BLaER1 treated with 17β-estradiol and CSF1 and Interleukin-3, amounts not matched to agents 10 nM and 100 nM (cell line): ENCODE measurements around the gene SLC5A1.
"Not testable (repeated sequence)": the region's sequence is repeated elsewhere in the genome, so short reads cannot be mapped to it uniquely, and the experiment has no call there.

ENCODE experiments used
- H3K27ac ChIP-seq, 11 experiments: shearing (Covaris generic); formaldehyde crosslinking; 2 replicates each; pipeline ENCODE4 v1.8.1; 2022
- H3K27me3 ChIP-seq, 11 experiments: shearing (Covaris generic); formaldehyde crosslinking; 2 replicates each; pipeline ENCODE4 v1.8.1; 2022
- H3K36me3 ChIP-seq, 11 experiments: shearing (Covaris generic); formaldehyde crosslinking; 2 replicates each; pipeline ENCODE4 v1.8.1; 2022
- H3K4me1 ChIP-seq, 10 experiments: shearing (Covaris generic); formaldehyde crosslinking; 2 replicates each; pipeline ENCODE4 v1.8.1; 2022
- H3K4me2 ChIP-seq, 11 experiments: shearing (Covaris generic); formaldehyde crosslinking; 2 replicates each; pipeline ENCODE4 v1.8.1; 2022
- H3K4me3 ChIP-seq, 10 experiments: shearing (Covaris generic); formaldehyde crosslinking; 2 replicates each; pipeline ENCODE4 v1.8.1; 2022
- H3K9ac ChIP-seq, 11 experiments: shearing (Covaris generic); formaldehyde crosslinking; 2 replicates each; pipeline ENCODE4 v1.8.1; 2022
- H3K9me3 ChIP-seq, 11 experiments: shearing (Covaris generic); formaldehyde crosslinking; replicated peaks in 1 of 11; 2 replicates each; pipeline ENCODE4 v1.8.1; 2022
- H4K20me1 ChIP-seq, 11 experiments: shearing (Covaris generic); formaldehyde crosslinking; 2 replicates each; pipeline ENCODE4 v1.8.1; 2022
- Cebpa-rat ChIP-seq, 11 experiments: shearing (Covaris generic); IDR thresholded peaks; 2 replicates each; pipeline ENCODE4 v1.8.1; 2022

The SLC5A1 gene

DNA sequence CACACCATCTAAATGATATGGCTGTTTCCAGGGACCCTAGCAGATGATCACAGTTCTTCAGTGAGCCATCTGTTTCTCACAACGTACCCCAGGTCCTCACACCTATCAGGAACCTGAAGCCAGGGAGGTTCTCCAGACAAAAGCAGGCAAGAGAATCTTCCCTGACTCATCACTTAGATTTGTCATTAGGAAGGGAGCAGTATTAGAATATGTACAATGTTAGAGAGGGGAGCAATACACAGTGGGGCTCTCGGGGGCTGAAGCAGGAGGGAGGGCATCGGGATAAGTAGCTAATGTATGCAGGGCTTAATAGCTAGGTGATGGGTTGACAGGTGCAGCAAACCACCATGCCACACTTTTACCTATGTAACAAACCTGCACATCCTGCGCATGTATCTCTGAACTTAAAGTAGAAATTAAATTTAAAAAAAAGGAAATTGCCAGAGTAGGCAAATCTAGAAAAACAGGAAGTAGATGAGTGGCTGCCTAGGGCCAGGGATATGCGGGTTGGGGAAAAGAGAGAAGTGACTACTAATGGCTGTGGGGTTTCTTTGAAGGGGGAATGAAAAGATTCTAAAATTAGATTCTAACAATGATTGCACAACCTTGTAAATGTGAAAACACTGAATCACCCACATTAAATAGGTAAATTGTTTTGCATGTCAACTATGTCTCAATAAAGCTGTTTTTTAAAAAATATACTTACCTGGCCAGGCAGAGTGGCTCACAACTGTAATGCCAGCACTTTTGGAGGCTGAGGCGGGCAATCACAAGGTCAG lies 101.6 kb downstream of the SLC5A1 start:
- H3K9ac ChIP-seq, result peak overlapping the region in 8 of 11 experiments; percentile 58 to 76 (median 68); a peak in 14 of 22 replicates
- H3K4me3 ChIP-seq, result peak overlapping the region in 1 of 10 experiments; percentile 28; a peak in 2 of 20 replicates
- H3K9me3 ChIP-seq, result peaks cover 9 to 31% (median 10%) of the 10 kb centered on the region in 11 experiments
- peaks cover 9 to 60% (median 39%) of the 10 kb centered on the region in 10 experiments; a peak in 18 of 20 replicates for H3K4me1 ChIP-seq
- H3K27me3 ChIP-seq, result no peaks in the 10 kb centered on the region
- H3K36me3 ChIP-seq, result 0 out of 22 replicates have a peak, but pooled peaks cover 0 to 4% (median 0%) of the 10 kb centered on the region in 11 experiments
- peak; percentile 65 to 98 (median 87); a peak in 21 of 22 replicates for TF ChIP-seq Cebpa-rat (IDR thresholded peaks at IDR 0.05)
- peak overlapping the region; percentile 28 to 94 (median 87); a peak in 21 of 22 replicates for H3K27ac ChIP-seq
- peak overlapping the region; percentile 17 to 90 (median 80); a peak in 21 of 22 replicates for H3K4me2 ChIP-seq
- H4K20me1 ChIP-seq, result no peaks in the 10 kb centered on the region

DNA sequence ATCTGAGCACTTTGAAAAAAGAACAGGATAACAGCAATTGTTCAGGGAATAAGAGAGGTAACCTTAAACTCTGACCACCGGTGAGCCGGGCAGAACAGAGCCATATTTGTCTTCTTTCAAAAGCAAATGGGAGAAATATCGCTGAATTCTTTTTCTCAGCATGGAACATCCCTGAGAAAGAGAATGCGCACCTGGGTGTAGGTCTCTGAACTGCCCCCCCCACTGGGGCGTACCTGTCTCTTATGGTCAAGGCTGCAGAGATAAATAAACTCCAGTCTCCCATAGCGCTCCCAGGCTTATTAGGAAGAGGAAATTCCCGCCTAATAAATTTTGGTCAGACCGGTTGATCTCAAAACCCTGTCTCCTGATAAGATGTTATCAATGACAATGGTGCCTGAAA lies 104.1 kb downstream of the SLC5A1 start:
- H3K4me2 ChIP-seq, H4K20me1 ChIP-seq, H3K36me3 ChIP-seq, H3K27ac ChIP-seq, H3K9ac ChIP-seq, H3K27me3 ChIP-seq, H3K4me3 ChIP-seq: not testable (repeated sequence)
- H3K4me1 ChIP-seq, result peaks cover 9 to 70% (median 52%) of the 10 kb centered on the region in 10 experiments; a peak in 18 of 20 replicates
- peaks cover 9 to 31% (median 10%) of the 10 kb centered on the region in 11 experiments for H3K9me3 ChIP-seq

DNA sequence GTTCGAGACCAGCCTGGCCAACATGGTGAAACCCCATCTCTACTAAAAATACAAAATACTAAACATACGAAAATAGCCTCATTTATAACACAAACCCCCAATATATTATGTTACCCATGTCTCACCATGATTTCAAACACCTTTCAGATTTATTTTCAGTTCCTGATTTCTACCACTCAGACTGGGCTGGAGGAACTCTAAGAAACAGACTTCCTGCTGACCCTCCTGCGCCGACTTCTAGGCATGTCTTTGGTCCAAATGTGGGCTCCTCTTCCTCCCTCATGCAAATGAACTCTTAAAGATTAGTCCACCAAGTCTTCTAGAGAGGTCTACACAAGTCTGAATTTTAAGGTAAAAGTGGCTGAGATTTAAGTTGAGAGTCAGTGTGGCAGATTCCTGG lies 105.3 kb downstream of the SLC5A1 start:
- not testable (repeated sequence) for H4K20me1 ChIP-seq
- H3K4me3 ChIP-seq, result 0 out of 20 replicates have a peak overlapping the region, but pooled peaks of 1 of the 10 experiments have one; percentile 33

DNA sequence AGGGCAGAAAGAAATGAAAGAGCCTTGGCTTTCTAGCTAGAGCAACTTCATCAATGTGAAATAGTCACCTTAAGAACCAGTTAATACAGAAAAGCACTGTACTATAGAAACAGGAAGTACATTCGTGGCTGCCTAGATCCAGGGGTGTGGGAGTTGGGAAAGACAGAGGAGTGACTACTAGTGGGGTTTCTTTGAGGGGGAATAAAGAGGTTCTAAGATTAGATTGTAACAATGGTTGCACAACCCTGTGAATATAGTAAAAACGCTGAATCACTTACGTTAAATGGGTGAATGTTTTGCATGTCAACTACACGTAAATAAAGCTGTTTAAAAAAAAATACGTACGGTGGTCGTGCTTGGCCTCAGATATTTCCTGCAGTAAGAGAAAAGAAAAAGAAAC lies 107.6 kb downstream of the SLC5A1 start:
- Histone ChIP-seq H3K4me1 (peaks cover 0 to 47% (median 21%) of the 10 kb centered on the region in 10 experiments; a peak in 13 of 20 replicates), H3K27ac (peak overlapping the region in 7 of 11 experiments; percentile 28 to 77 (median 63); a peak in 12 of 22 replicates), H3K4me2 (peak overlapping the region in 7 of 11 experiments; percentile 50 to 82 (median 73); a peak in 14 of 22 replicates), H3K4me3 (peak overlapping the region in 3 of 10 experiments; percentile 31 to 50 (median 37); a peak in 2 of 20 replicates), H3K9me3 (peaks cover 9 to 26% (median 10%) of the 10 kb centered on the region in 11 experiments), H3K9ac (peak overlapping the region in 3 of 11 experiments; percentile 1 to 62 (median 54); a peak in 6 of 22 replicates)
- TF ChIP-seq Cebpa-rat (IDR thresholded peaks at IDR 0.05), result peak in 3 of 11 experiments; percentile 15 to 37 (median 17); a peak in 1 of 22 replicates
- H4K20me1 ChIP-seq, H3K36me3 ChIP-seq, H3K27me3 ChIP-seq: not testable (repeated sequence)

More for the DNA sequence above, 105.3 kb downstream of the SLC5A1 start:
- H3K4me2 ChIP-seq, result peak overlapping the region in 5 of 11 experiments; percentile 17 to 81 (median 44); a peak in 5 of 22 replicates
- peaks cover 9 to 30% (median 10%) of the 10 kb centered on the region in 11 experiments for H3K9me3 ChIP-seq
- H3K36me3 ChIP-seq, H3K27me3 ChIP-seq, H3K9ac ChIP-seq: not testable (repeated sequence)
- H3K27ac ChIP-seq, result peak overlapping the region in 3 of 11 experiments; percentile 13 to 28 (median 15); a peak in 3 of 22 replicates
- H3K4me1 ChIP-seq, result peaks cover 7 to 67% (median 39%) of the 10 kb centered on the region in 10 experiments; a peak in 18 of 20 replicates

DNA sequence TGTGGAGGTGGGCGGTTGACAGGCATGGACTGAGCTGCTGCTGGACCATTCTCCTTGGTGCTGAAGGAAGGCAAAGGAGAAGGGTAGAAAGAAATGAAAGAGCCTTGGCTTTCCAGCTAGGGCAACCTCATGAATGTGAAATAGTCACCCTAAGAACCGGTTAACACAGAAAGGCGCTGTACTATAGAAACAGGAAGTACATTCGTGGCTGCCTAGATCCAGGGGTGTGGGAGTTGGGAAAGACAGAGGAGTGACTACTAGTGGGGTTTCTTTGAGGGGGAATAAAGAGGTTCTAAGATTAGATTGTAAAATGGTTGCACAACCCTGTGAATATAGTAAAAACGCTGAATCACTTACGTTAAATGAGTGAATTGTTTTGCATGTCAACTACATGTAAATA lies 108.6 kb downstream of the SLC5A1 start:
- peak in 2 of 11 experiments; percentile 31 to 42; a peak in 2 of 22 replicates for TF ChIP-seq Cebpa-rat (IDR thresholded peaks at IDR 0.05)
- Histone ChIP-seq H3K27ac (peak overlapping the region in 6 of 11 experiments; percentile 13 to 77 (median 65); a peak in 13 of 22 replicates), H3K9ac (peak overlapping the region in 2 of 11 experiments; percentile 46 to 62; a peak in 4 of 22 replicates), H3K4me1 (peaks cover 0 to 47% (median 21%) of the 10 kb centered on the region in 10 experiments; a peak in 13 of 20 replicates), H3K4me2 (peak overlapping the region in 7 of 11 experiments; percentile 38 to 81 (median 72); a peak in 13 of 22 replicates), H3K9me3 (peaks cover 9 to 25% (median 10%) of the 10 kb centered on the region in 11 experiments)
- H4K20me1 ChIP-seq, H3K4me3 ChIP-seq, H3K36me3 ChIP-seq, H3K27me3 ChIP-seq: not testable (repeated sequence)

DNA sequence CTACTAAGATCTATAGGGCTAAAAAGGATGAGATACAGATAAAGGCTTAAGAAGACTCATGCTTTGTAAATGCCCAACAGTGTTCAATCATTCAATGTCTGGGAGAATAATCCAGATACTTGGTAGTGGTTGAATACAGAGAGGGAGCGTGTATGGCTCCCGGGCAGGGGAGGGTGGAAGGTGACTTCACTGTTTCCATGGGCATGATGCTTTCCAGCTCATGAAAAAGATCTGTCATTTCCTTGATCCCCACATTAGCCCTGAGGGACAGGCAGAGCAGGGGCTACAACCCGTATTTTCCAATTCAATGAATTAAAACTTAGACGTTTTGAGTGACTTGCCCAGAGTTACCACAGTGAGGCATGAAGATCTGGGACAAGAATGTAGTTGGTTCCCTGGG lies 111.7 kb downstream of the SLC5A1 start:
- H3K4me2 ChIP-seq, H3K27me3 ChIP-seq, H3K27ac ChIP-seq: not testable (repeated sequence)

DNA sequence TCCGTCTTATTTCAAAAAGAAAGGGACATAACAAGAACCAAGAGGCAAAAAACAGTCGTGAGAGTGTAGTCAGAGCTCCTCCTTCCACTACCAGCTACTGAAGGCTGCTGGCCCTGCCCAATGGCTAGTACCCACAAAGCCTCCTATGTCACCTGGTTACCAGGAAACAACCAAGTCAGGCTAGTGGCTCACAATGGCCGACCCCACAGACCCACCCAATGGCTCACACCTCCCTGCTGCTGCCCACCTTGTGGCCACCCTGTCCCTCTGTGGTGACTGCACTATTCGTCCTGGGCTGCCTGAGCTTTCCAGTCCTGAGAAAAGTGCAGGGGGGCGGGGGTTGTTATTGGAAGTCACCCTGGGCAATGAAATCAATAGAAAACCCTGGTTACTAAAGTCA lies 114.6 kb downstream of the SLC5A1 start:
- H3K4me2 ChIP-seq, H3K27ac ChIP-seq, H4K20me1 ChIP-seq, H3K9ac ChIP-seq, H3K36me3 ChIP-seq, H3K27me3 ChIP-seq, H3K4me3 ChIP-seq, H3K9me3 ChIP-seq: not testable (repeated sequence)
- peaks cover 0 to 16% (median 0%) of the 10 kb centered on the region in 10 experiments; a peak in 7 of 20 replicates for H3K4me1 ChIP-seq

More for the DNA sequence above, 111.7 kb downstream of the SLC5A1 start:
- not testable (repeated sequence) for H3K4me3 ChIP-seq, H3K9me3 ChIP-seq, H3K9ac ChIP-seq, H4K20me1 ChIP-seq, H3K36me3 ChIP-seq
- peaks cover 0 to 33% (median 21%) of the 10 kb centered on the region in 10 experiments; a peak in 13 of 20 replicates for H3K4me1 ChIP-seq

DNA sequence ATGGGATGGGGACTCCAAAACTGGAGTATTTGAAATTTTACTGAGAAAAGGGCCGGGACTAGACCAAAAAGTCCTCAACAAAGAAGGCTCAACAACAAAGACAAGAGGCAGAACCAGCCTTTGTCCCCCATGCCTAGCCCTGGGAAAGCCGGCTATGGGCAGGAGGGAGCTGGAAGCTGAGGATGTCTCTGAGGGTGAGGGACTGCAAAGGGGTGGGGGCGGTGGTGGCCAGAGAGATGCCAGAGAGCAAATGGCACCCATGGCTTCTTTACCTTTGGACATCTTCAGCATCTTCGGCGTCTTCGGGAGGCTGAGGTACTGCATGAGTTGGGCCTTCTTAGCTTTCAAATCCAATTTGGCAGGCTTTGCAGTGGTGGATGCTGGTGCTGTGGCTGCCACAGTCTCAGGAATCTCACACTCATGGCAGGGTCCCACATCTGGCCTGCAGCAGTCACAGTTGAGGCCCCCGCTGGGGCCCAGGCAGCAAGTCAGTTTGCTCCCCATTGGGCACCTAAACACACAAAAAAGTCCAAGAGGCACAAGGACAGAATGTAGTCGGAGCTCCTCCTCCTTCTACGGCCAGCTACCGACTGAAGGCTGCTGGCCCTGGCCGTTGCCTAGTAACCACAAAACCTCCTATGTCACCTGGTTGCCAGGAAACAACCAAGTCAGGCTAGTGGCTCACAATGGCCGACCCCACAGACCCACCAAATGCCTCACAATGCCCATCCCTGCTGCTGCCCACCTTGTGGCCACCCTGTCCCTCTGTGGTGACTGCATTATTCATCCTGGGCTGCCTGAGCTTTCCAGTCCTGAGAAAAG lies 115.9 kb downstream of the SLC5A1 start, which contains the start of gene C22orf42:
Gene C22orf42 (minus strand): TSS at position 592 of the 822 bp plus-strand sequence. CDS start 88 bp downstream, at position 504.
- H3K4me2 ChIP-seq, result no peak within 1 kb of the TSS
- no peak for TF ChIP-seq Cebpa-rat (IDR thresholded peaks at IDR 0.05)
- H3K4me3 ChIP-seq, result no peak within 1 kb of the TSS
- H3K9me3 ChIP-seq, result no peaks in the 10 kb centered on the region
- H3K36me3 ChIP-seq, result no peaks in the 10 kb centered on the region
- H3K27ac ChIP-seq, result no peak within 1 kb of the TSS
- peaks cover 0 to 13% (median under 1%) of the 10 kb centered on the region in 10 experiments; a peak in 9 of 20 replicates for H3K4me1 ChIP-seq
- H3K27me3 ChIP-seq, result no peaks in the 10 kb centered on the region
- no peak within 1 kb of the TSS for H3K9ac ChIP-seq
- no peaks in the 10 kb centered on the region for H4K20me1 ChIP-seq

DNA sequence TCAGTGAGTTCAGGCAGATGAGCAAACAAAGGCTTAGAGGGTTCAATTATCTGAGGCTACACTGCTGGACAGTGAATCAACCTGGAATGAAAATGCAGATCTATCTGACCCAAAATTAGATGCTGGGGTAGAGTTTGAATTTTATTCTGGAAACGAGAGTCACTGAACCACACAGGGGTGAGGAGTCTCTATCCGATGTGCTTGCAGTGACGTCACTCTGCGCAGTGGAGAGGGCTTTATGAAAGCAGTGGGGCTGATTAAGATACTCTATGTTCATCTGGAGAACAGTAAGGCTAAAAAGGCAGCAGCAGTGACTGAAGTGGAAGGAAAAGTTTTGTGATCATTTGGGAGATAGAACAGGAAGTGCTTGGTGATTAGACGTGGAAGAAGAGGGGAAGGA lies 117.3 kb downstream of the SLC5A1 start:
- H3K27me3 ChIP-seq, H3K9ac ChIP-seq, H3K4me3 ChIP-seq, H4K20me1 ChIP-seq, H3K9me3 ChIP-seq, H3K27ac ChIP-seq, H3K36me3 ChIP-seq, H3K4me2 ChIP-seq: not testable (repeated sequence)
- peaks cover 0 to 27% (median 7%) of the 10 kb centered on the region in 10 experiments; a peak in 9 of 20 replicates for H3K4me1 ChIP-seq
